Measurements from ENCODE around the gene SLC22A4. TPM values are rescaled to one million over a fixed set of nuclear protein-coding genes. Genes with fewer than 3 reads are reported as not detected.

Gene SLC22A4
- total RNA-seq, 1 donor from 2014 or later, result 8.5 TPM

GRCh38 chr5:132267931-132268768 is 26.0 kb upstream of the SLC22A4 start:
- ATAC-seq, result no peak
- DNase-seq, result no peak
- H3K4me1 ChIP-seq, result peaks cover 27% of the 10 kb centered on the region

GRCh38 chr5:132268769-132269551 is 25.2 kb upstream of the SLC22A4 start:
- no peaks in the 10 kb centered on the region for H3K9me3 ChIP-seq
- TF ChIP-seq CTCF (IDR thresholded peaks at IDR 0.05), result no peak
- DNase-seq, result no peak
- H3K27ac ChIP-seq, result no peak overlapping the region
- no peak overlapping the region for H3K4me3 ChIP-seq
- H3K36me3 ChIP-seq, result no peaks in the 10 kb centered on the region
- intact Hi-C loops (cut with DNase I), result no loop called here
- H3K4me1 ChIP-seq, result peaks cover 20% of the 10 kb centered on the region
- ATAC-seq, result no peak
- no peaks in the 10 kb centered on the region for H3K27me3 ChIP-seq (ENCODE audit: low read depth)

More at GRCh38 chr5:132267931-132268768, 26.0 kb upstream of the SLC22A4 start:
- intact Hi-C loops (cut with DNase I), result no loop called here
- no peak overlapping the region for H3K4me3 ChIP-seq
- no peaks in the 10 kb centered on the region for H3K36me3 ChIP-seq
- no peak overlapping the region for H3K27ac ChIP-seq
- no peak for TF ChIP-seq CTCF (IDR thresholded peaks at IDR 0.05)
- no peaks in the 10 kb centered on the region for H3K27me3 ChIP-seq (ENCODE audit: low read depth)
- no peaks in the 10 kb centered on the region for H3K9me3 ChIP-seq

GRCh38 chr5:132269635-132270334 is 24.4 kb upstream of the SLC22A4 start:
- no peak overlapping the region for H3K27ac ChIP-seq
- ATAC-seq, result no peak

GRCh38 chr5:132270335-132270665 is 23.9 kb upstream of the SLC22A4 start:
- intact Hi-C loops (cut with DNase I), result no loop called here
- Histone ChIP-seq H3K4me1 (peaks cover 17% of the 10 kb centered on the region), H3K27ac (no peak overlapping the region), H3K36me3 (no peaks in the 10 kb centered on the region), H3K9me3 (no peaks in the 10 kb centered on the region), H3K4me3 (no peak overlapping the region), H3K27me3 (ENCODE audit: low read depth) (no peaks in the 10 kb centered on the region)
- no peak for TF ChIP-seq CTCF (IDR thresholded peaks at IDR 0.05)
- DNase-seq, result no peak
- ATAC-seq, result no peak

More at GRCh38 chr5:132269635-132270334, 24.4 kb upstream of the SLC22A4 start:
- intact Hi-C loops (cut with DNase I), result no loop called here
- Histone ChIP-seq H3K4me1 (peaks cover 19% of the 10 kb centered on the region), H3K4me3 (no peak overlapping the region), H3K9me3 (no peaks in the 10 kb centered on the region), H3K36me3 (no peaks in the 10 kb centered on the region), H3K27me3 (ENCODE audit: low read depth) (no peaks in the 10 kb centered on the region)
- no peak for TF ChIP-seq CTCF (IDR thresholded peaks at IDR 0.05)
- no peak for DNase-seq

- H3K9me3 ChIP-seq, result no peaks in the 10 kb centered on the region
- DNase-seq (no peak), ATAC-seq (no peak)
- no peak overlapping the region for H3K4me3 ChIP-seq
- H3K4me1 ChIP-seq, result peaks cover 13% of the 10 kb centered on the region
- H3K36me3 ChIP-seq, result no peaks in the 10 kb centered on the region
- no peaks in the 10 kb centered on the region for H3K27me3 ChIP-seq (ENCODE audit: low read depth)
- intact Hi-C loops (cut with DNase I), result no loop called here
- TF ChIP-seq CTCF (IDR thresholded peaks at IDR 0.05), result no peak
- no peak overlapping the region for H3K27ac ChIP-seq
These were observed 23.5 kb upstream of the SLC22A4 start for GRCh38 chr5:132270706-132271105.
